ENCODE measurements around the gene SLC35F1. TPM values are rescaled to one million over a fixed set of nuclear protein-coding genes. Genes with fewer than 3 reads are reported as not detected.

SLC35F1 gene
- total RNA-seq, 4 donors from 2014 or later, result 0.28 to 0.53 (median 0.40) TPM; not detected in 1

DNA sequence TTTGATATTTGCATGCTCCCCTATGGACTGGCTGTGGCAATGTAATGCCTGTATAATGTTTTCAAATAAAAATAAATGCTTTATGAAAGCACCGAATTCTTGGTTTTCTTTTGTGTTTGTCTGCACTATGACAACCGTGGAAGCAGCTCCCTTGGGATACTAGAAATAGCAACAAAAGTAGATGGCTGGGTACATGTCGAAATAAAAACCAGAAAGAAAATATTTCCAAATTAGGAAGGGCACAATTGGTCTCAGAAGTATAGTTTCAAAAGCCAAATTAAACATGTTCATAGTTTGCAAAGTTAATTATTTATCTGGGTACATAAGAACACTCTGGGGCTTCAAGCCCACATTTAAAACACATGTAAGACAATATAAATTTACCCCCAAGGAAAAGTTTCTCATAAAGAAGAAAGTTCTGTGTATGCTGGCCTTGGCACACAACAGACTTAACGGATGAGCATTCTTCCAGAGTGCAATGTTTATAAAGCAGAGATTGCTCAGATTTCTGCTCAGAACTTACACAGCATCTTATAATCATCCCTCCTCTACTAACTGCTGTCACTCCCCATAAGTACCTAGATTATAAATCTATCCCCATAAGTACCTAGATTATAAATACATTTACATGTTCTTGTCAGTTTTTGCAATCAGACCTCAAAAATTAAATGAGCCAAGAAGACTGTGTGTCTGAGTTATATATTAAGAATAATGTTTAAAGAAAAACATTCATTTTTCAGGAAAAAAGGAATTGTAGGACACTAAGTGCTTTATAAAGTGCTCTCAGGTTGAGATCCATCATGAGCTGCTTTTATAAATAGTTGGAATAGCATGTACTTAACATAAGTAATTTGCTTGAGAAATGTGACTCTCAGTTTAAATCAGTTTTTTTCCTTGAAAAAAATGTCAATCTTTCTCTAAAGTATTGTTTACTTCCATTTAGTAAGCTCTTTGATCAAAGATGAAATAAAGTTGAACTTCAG lies 410.8 kb downstream of the SLC35F1 start:
- no peak for DNase-seq
- no peaks in the 10 kb centered on the region for H3K4me1 ChIP-seq
- H3K27ac ChIP-seq, result peak overlapping the region in 2 of 4 donors; percentile 19 to 54

DNA sequence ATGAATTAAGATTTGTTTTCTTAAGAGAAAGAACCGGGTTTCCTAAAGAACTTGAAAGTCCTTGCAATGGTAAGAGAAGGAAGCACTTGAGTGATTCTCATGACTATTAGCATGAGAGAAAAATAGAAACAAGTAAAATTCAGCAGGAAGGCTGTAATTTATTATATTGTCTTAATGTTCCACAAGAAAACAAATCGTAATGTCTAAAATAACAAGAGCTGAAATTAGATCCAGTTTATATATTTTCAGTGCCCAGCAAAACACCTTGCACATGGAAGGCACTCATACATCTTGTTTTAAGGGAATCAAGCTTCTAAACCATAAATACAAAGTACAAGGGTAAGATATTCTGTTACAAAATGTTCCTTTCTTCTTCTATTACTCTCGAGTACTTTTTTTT lies 411.6 kb downstream of the SLC35F1 start:
- no peak overlapping the region for H3K4me3 ChIP-seq
- H3K27ac ChIP-seq, result peak overlapping the region in 1 of 4 donors; percentile 54
- no peaks in the 10 kb centered on the region for H3K4me1 ChIP-seq
- DNase-seq, result no peak
- no peaks in the 10 kb centered on the region for H3K9me3 ChIP-seq
- no peaks in the 10 kb centered on the region for H3K36me3 ChIP-seq
- no peaks in the 10 kb centered on the region for H3K27me3 ChIP-seq
- TF ChIP-seq, protein P1, sequence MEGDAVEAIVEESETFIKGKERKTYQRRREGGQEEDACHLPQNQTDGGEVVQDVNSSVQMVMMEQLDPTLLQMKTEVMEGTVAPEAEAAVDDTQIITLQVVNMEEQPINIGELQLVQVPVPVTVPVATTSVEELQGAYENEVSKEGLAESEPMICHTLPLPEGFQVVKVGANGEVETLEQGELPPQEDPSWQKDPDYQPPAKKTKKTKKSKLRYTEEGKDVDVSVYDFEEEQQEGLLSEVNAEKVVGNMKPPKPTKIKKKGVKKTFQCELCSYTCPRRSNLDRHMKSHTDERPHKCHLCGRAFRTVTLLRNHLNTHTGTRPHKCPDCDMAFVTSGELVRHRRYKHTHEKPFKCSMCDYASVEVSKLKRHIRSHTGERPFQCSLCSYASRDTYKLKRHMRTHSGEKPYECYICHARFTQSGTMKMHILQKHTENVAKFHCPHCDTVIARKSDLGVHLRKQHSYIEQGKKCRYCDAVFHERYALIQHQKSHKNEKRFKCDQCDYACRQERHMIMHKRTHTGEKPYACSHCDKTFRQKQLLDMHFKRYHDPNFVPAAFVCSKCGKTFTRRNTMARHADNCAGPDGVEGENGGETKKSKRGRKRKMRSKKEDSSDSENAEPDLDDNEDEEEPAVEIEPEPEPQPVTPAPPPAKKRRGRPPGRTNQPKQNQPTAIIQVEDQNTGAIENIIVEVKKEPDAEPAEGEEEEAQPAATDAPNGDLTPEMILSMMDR (IDR thresholded peaks at IDR 0.05), result no peak
- no peak for TF ChIP-seq POLR2A (IDR thresholded peaks at IDR 0.05)

More for the DNA sequence above, 410.8 kb downstream of the SLC35F1 start:
- no peak overlapping the region for H3K4me3 ChIP-seq
- H3K27me3 ChIP-seq, result no peaks in the 10 kb centered on the region
- no peaks in the 10 kb centered on the region for H3K9me3 ChIP-seq
- no peaks in the 10 kb centered on the region for H3K36me3 ChIP-seq
- TF ChIP-seq, protein P1 (IDR thresholded peaks at IDR 0.05), result no peak
- no peak for TF ChIP-seq POLR2A (IDR thresholded peaks at IDR 0.05)

DNA sequence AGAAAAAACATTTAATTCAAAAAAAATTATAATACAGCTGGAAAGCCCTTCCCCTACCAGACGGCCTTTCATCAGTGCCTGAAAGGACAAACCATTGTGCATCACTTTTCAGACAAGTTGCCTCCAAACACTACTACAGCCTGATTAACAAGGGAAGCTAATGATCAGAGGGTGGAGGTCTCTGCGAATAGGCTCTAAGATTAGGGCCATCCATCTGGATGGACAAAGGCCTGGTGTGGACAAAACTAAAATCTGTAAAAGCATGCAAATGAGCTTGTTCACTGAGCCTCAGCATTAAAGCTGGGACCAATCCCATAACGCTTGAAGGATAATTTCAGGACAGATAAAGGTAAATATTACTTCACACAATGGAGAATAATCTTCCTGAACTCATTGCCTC lies 412.4 kb downstream of the SLC35F1 start:
- DNase-seq, result no peak
- Histone ChIP-seq H3K4me1 (no peaks in the 10 kb centered on the region), H3K36me3 (no peaks in the 10 kb centered on the region), H3K27me3 (no peaks in the 10 kb centered on the region), H3K9me3 (no peaks in the 10 kb centered on the region), H3K27ac (peak overlapping the region in 1 of 4 donors; percentile 1), H3K4me3 (no peak overlapping the region)
- no peak for TF ChIP-seq POLR2A (IDR thresholded peaks at IDR 0.05)
- TF ChIP-seq, protein P1 (IDR thresholded peaks at IDR 0.05), result no peak

DNA sequence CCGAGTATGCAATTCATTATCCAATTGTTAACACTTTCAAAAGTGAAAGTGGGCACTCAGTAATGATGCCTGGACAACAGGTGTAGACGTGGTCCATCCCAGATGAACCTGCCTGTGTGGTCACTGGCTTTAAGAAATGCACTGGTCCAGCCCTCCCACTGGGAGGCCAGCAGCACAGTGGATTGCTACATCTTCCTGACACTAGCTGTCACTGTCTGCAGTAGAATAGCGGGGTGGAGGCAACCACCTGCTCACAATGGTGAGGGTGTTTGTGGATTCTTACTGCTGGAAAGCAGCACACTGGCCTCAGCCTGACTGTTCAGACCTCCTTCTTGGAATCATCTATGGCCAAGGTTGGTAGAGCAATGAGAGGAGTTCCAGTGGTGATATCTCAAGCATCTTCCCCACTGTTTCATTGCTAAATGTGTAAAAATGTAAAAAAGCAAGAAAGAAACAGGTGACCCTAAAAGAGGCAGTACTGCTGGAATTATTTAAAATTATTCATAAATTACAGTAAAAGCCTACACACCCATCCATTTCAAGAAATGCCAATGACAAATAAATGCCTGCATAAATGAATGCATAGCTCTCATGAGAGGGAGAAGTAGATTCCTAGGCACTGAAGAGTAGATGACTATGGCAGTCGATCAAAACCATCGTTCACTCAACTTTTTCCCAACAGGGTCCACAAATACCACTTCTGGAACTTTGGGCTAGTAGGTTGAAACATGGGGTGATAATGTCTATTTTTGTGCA lies 413.0 kb downstream of the SLC35F1 start:
- Histone ChIP-seq H3K27me3 (no peaks in the 10 kb centered on the region), H3K36me3 (no peaks in the 10 kb centered on the region), H3K4me3 (no peak overlapping the region), H3K9me3 (no peaks in the 10 kb centered on the region), H3K4me1 (no peaks in the 10 kb centered on the region), H3K27ac (no peak overlapping the region)
- TF ChIP-seq POLR2A (IDR thresholded peaks at IDR 0.05), result no peak
- TF ChIP-seq, protein P1 (IDR thresholded peaks at IDR 0.05), result no peak
- no peak for DNase-seq

DNA sequence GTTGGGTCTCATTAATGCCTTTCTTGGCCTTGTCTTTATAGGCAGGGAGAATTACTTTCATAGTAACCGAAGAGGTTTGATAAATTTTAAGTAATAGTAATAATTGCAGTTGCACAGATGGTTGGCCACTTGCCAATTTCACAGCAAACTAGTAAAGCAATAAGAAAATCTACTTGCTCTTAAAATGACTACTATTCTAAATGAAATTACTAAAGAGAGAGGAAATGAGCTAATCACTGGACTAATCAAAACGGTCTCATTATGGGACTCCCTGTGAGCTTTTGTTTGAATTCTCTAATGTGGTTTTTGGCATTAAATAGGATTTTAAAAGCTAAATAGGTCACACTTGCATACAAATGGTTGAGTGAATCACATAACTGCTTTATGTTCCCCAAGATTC lies 413.6 kb downstream of the SLC35F1 start:
- Histone ChIP-seq H3K9me3 (no peaks in the 10 kb centered on the region), H3K27me3 (no peaks in the 10 kb centered on the region), H3K27ac (no peak overlapping the region), H3K4me3 (no peak overlapping the region), H3K36me3 (no peaks in the 10 kb centered on the region), H3K4me1 (no peaks in the 10 kb centered on the region)
- no peak for DNase-seq
- no peak for TF ChIP-seq POLR2A (IDR thresholded peaks at IDR 0.05)
- TF ChIP-seq, protein P1 (IDR thresholded peaks at IDR 0.05), result no peak
